Measurements from ENCODE around the gene PCGF1.

The PCGF1 gene

GRCh38 chr2:74536166-74536950, 28.9 kb upstream of the PCGF1 start:
- no peak for DNase-seq

- DNase-seq, result no peak
These were observed 28.0 kb upstream of the PCGF1 start for GRCh38 chr2:74535440-74535965.

GRCh38 chr2:74534411-74534810, 26.9 kb upstream of the PCGF1 start:
- DNase-seq, result no peak

GRCh38 chr2:74533464-74533863, 26.0 kb upstream of the PCGF1 start:
- no peak for DNase-seq

- no peak for DNase-seq
These were observed 24.7 kb upstream of the PCGF1 start for GRCh38 chr2:74532222-74532621.

- DNase-seq, result no peak
These were observed 24.2 kb upstream of the PCGF1 start for GRCh38 chr2:74531666-74532065.

- peak; percentile 38 for DNase-seq
These were observed 23.0 kb upstream of the PCGF1 start for GRCh38 chr2:74530239-74531187.

GRCh38 chr2:74529357-74530238, 22.1 kb upstream of the PCGF1 start, which contains the start of the genes AUP1 and HTRA2:
Gene AUP1 (minus strand): TSS chr2:74529706. CDS start chr2:74529629, 77 bp downstream.
Gene HTRA2 (plus strand): TSS chr2:74529933. CDS start chr2:74530007, 74 bp downstream.
- DNase-seq, result peak; percentile 89

- DNase-seq, result peak; percentile 23
These were observed 21.3 kb upstream of the PCGF1 start for GRCh38 chr2:74528600-74529356.

GRCh38 chr2:74527741-74528140, 20.2 kb upstream of the PCGF1 start:
- no peak for DNase-seq

GRCh38 chr2:74526649-74527230, 19.2 kb upstream of the PCGF1 start:
- DNase-seq, result no peak

- DNase-seq, result no peak
These were observed 18.5 kb upstream of the PCGF1 start, which contains the start of gene DQX1 for GRCh38 chr2:74525717-74526648. Gene DQX1 (minus strand): TSS chr2:74526231. CDS start chr2:74525729, 502 bp downstream.

- no peak for DNase-seq
These were observed 17.6 kb upstream of the PCGF1 start for GRCh38 chr2:74524955-74525716.

- DNase-seq, result no peak
These were observed 16.5 kb upstream of the PCGF1 start for GRCh38 chr2:74524005-74524404.

GRCh38 chr2:74522516-74522915, 15.0 kb upstream of the PCGF1 start:
- DNase-seq, result no peak

GRCh38 chr2:74516650-74517049, 9.2 kb upstream of the PCGF1 start:
- no peak for DNase-seq

GRCh38 chr2:74515981-74516633, 8.6 kb upstream of the PCGF1 start:
- DNase-seq, result peak; percentile 82

- no peak for DNase-seq
These were observed 7.9 kb upstream of the PCGF1 start for GRCh38 chr2:74515271-74515980.

Measured in activated naive CD4-positive, alpha-beta T cell treated with anti-CD3 and anti-CD28 coated beads, Interleukin-2, amount 50 U/mL, for 16 hours (primary cell).